ENCODE results near the gene PSORS1C1.

GRCh38 chr6:31168606-31169005 is 54.0 kb downstream of the PSORS1C1 start:
- TF ChIP-seq CTCF (IDR thresholded peaks at IDR 0.05) (no peak), FOSL2 (IDR thresholded peaks at IDR 0.05; ENCODE audit: borderline replicate concordance, low read depth) (no peak), REST (IDR thresholded peaks at IDR 0.05; ENCODE audit: low read depth, low read length) (no peak), POLR2AphosphoS5 (IDR thresholded peaks at IDR 0.05; ENCODE audit: low read depth, low read length) (no peak), RAD21 (IDR thresholded peaks at IDR 0.05; ENCODE audit: low read length) (no peak), FOXJ3 (CRISPR knock-in tag; IDR thresholded peaks at IDR 0.05) (no peak), GABPA (IDR thresholded peaks at IDR 0.05; ENCODE audit: low read depth) (no peak), SIN3A (IDR thresholded peaks at IDR 0.05; ENCODE audit: borderline replicate concordance, low read depth, low read length) (no peak), USF2 (IDR thresholded peaks at IDR 0.05; ENCODE audit: borderline replicate concordance, low read depth, low read length) (no peak), EZH2phosphoT487 (IDR thresholded peaks at IDR 0.05; ENCODE audit: borderline replicate concordance, low read depth) (no peak)
- TF ChIP-seq, protein P1, sequence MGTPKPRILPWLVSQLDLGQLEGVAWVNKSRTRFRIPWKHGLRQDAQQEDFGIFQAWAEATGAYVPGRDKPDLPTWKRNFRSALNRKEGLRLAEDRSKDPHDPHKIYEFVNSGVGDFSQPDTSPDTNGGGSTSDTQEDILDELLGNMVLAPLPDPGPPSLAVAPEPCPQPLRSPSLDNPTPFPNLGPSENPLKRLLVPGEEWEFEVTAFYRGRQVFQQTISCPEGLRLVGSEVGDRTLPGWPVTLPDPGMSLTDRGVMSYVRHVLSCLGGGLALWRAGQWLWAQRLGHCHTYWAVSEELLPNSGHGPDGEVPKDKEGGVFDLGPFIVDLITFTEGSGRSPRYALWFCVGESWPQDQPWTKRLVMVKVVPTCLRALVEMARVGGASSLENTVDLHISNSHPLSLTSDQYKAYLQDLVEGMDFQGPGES (IDR thresholded peaks at IDR 0.05; ENCODE audit: low read depth, low read length), result no peak
